Hematopoietic multipotent progenitor cell treated with erythropoietin and hydrocortisone succinate and interleukin-3 and kit ligand, for 6 days (in vitro differentiated cells): Measurements from ENCODE around the gene LRIG2.
"Not testable (repeated sequence)": the region's sequence is repeated elsewhere in the genome, so short reads cannot be mapped to it uniquely, and the experiment has no call there.

Experiments used
- DNase-seq: peaks from one replicate; pipeline ENCODE4 v3.0.0-alpha.2; 2015

The LRIG2 gene, protein sequence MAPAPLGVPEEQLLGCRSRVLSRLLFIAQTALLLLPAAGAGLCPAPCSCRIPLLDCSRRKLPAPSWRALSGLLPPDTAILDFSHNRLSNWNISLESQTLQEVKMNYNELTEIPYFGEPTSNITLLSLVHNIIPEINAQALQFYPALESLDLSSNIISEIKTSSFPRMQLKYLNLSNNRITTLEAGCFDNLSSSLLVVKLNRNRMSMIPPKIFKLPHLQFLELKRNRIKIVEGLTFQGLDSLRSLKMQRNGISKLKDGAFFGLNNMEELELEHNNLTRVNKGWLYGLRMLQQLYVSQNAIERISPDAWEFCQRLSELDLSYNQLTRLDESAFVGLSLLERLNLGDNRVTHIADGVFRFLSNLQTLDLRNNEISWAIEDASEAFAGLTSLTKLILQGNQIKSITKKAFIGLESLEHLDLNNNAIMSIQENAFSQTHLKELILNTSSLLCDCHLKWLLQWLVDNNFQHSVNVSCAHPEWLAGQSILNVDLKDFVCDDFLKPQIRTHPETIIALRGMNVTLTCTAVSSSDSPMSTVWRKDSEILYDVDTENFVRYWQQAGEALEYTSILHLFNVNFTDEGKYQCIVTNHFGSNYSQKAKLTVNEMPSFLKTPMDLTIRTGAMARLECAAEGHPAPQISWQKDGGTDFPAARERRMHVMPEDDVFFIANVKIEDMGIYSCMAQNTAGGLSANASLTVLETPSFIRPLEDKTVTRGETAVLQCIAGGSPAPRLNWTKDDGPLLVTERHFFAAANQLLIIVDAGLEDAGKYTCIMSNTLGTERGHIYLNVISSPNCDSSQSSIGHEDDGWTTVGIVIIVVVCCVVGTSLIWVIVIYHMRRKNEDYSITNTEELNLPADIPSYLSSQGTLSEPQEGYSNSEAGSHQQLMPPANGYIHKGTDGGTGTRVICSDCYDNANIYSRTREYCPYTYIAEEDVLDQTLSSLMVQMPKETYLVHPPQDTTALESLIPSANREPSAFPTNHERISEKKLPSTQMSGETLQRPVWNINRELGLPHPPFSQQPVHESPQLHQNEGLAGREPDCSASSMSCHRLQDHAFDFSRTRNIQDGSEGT

DNA sequence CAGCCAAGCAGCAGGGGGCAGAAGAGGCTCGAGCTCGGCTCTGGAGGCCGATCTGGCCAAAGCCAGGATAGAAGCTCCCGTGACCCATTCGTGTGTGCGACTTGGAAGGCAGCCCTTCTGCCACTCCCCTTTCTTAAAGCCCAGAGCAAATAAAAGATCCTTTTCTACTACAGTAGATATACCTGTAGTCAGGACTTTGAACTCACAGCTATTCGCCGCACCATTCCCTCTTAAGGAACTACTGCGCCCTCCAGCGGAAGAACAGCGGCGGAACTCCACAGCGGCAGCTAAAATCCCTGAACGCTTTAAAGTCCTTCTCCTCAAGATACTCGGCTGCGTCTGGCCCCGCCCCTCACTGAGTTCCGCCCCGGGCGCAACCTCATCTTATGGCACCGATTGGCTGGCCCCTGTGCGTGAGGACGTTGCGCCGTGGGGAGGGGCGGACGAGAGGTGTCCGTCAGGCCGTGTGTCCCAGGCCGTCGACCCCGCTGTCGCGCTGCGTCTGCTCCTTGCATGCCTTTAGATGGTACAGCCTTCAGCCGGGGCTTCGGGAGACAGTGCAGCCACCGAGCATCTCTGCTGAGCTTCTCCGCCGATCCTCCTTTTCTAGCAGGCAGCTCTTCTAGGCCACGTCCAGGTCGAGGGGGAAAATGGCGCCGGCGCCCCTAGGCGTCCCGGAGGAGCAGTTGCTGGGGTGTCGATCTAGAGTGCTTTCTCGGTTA is at the start of gene LRIG2:
TSS of gene LRIG2 (plus strand) at position 442 of the 722 bp plus-strand sequence. CDS start at position 651, 209 bp downstream.
- DNase-seq, result peak; percentile 99

DNA sequence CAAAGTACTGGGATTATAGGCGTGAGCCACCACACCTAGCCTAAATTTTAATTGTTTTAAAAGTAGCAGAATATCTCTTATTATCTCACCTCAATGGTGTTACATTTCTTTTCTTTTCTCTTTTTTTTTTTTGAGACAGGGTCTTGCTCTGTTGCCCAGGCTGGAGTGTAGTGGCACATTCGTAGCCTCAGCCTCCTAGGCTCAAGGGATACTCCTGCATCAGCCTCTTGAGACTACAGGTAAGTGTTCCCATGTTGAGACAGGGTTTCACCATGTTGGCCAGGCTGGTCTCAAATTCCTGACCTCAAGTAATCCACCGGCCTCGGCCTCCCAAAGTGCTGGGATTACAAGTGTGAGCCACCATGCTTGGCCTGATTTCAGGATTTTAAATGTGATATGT is 49.7 kb upstream of the LRIG2 start:
- not testable (repeated sequence) for DNase-seq

DNA sequence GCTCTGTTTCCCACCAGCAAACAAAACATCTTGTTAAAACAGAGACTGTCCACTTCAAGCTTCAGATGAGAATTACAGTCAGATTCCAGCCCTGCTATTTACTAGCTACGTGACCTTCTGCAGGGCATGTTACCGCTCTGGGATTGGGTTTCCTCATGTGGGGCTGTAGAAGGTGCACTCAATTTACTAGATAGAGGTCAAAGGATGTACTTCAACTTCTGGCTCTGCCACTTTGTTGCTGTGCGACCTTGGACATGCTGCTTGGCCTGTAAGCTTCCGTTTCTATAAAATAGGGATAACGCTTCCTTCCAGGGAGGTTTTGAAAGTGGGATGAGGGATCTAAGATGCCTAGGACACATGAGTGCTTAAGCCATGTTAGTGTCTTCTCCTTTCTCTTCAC is 46.0 kb upstream of the LRIG2 start:
- DNase-seq, result no peak

DNA sequence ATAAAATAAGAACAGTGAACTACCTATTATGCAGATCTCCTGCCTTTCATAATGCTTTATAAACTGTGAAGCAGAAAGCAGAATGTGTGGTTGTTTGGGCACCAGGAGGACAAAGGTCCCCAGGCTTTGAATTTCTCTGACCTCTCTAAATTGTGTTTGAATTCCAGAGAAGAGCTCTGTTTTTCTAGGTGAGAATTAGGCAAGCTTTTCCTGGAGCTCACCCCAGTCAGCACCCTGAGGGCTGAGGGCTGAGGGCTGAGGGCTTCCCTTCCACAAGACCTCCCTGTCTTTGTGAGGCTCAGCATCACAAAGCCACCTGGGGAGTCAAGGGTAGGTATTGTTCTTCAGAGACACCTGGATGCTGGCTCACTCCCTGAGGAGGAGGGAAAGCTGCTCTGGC is 45.5 kb upstream of the LRIG2 start:
- no peak for DNase-seq

DNA sequence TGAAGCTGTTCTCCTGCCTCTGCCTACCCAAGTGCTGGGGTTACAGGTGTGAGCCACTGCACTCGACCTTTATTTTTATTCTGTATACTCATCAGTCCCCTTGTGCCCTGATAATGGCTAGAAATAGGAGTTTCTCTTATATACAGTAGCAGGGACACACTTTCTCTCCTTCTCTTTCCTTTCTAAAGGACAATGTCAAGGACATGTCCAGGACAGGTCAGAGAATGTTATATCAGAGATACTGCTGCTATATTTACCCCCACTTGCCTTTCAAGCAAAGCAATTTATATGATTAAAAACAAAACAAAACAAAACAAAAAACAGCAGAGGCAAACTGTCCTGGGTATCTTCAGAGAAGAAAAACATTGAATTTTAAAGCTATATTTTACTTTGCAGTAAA is 43.2 kb upstream of the LRIG2 start:
- no peak for DNase-seq

DNA sequence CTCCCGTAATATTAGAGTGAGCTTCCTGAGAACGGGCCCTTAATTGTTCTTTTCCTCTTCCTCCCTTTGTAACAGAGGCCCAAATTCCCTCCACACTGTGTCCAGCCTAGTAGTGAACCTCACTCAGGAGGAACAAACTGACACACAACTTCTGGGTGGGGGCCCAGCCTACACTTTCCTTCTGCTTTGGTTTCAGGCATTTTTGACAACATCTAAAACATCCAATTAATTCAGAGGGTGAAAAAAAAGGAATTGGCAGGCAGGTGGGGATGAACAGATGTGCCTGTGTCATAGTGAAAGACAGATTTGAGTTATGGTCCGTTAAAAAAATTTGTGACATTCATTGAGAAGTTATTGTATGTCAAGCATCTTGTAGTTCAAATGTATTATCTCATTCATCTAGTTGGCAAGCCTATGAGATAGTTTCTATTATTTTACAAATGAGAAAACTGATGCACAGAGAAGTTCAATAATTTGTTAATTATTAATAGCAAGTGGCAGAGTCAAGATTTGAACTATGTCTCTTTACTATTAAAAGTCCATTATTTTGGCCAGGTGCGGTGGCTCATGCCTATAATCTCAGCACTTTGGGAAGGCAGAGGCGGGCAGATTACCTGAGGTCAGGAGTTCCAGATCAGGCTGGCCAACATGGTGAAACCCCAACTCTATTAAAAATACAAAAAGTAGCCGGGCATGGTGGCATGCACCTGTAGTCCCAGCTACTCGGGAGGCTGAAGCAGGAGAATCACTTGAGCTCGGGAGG is 41.6 kb upstream of the LRIG2 start:
- no peak for DNase-seq

DNA sequence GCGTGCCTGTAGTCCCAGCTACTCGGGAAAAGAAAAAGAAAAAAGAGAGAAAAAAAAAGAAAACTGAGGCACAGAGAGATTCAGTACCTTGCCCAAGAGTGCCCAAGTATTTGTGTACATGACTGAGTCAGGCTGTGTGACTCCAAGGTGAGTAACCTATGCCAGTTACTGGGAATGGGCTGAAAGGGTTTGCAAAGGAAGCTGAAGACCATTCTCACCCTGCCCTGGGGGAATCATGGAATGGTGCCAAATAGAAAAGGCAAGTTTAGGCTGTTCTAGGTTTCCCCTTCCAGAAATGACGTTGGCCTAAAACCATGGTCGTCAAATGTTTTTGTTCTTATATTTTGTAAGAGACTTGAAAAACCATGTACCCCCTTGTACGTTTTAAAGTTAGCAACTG is 37.9 kb upstream of the LRIG2 start:
- no peak for DNase-seq

DNA sequence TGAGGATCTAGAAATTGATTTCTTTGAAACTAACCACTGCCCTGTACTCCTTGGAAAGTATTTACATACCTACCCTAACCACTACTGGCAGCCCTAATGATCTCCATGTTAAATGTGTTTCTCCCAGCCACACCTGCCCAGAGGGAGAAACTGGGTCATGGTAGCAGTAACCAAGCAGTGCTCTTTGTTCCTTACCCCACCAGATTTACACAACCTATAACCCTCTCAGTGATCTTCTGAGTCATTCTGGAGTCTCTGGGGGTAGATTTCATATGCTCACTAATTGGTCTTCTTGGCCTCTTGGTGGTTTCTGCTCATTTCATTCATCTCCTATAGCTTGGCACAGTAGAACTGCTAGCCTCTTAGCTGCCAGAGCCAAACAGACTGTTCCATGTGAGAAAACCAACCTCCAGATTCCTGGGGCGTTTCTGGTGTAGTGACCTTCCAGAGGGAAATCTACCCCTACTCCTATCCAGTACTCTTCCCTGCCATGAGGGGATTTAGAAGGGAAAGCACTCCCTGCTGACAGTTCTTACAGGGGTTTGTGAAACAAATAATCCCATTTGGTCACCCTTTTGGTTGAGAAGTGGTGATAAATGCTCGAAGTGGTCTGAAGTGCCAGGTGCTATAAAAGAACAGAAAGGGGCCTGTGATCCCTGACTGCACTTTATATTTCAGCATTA is 36.2 kb upstream of the LRIG2 start:
- DNase-seq, result no peak

DNA sequence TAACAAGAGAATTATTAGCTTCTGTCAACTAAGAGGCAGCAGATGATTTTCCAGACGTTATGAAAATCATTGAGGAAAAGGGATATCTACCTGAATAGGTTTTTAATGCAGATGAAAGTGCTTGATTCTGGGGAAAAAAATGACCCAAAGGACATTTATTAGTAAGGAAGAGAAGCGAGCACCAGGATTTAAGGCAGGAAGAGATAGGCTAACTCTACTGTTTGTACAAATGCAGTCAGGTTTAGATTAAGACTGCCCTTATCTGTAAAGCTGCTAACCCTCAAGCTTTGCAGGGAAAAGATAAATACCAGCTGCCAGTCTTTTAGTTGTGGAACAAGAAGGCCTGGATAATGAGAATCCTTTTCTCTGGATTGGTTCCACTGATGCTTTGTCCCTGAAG is 33.0 kb upstream of the LRIG2 start:
- DNase-seq, result peak; percentile 87

DNA sequence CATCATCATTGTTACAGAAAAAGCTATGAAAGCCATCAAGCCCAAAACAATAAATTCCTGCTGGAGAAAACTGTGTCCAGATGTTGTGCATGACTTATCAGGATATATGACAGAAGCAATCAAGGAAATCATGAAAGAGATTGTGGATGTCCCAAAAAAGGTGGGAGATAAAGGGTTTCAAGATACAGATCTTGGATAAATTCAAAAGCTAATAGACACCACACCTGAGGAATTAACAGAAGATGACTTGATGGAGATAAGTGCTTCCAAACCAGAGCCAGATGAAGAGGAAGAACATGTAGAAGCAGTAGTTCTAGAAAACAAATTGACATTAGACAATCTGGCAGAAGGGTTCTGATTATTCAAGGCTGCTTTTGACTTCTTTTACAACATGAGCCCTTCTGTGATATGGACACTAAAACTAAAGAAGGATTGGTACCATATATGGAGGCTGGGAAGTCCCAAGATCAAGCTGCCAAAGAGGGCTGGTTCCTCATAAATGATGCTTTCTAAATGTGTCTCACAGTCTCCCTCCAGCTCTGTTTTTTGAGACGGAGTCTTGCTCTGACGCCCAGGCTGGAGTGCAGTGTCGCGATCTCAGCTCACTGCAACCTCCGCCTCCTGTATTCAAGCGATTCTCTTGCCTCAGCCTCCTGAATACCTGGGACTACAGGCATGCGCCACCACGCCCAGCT is 32.1 kb upstream of the LRIG2 start:
- no peak for DNase-seq

DNA sequence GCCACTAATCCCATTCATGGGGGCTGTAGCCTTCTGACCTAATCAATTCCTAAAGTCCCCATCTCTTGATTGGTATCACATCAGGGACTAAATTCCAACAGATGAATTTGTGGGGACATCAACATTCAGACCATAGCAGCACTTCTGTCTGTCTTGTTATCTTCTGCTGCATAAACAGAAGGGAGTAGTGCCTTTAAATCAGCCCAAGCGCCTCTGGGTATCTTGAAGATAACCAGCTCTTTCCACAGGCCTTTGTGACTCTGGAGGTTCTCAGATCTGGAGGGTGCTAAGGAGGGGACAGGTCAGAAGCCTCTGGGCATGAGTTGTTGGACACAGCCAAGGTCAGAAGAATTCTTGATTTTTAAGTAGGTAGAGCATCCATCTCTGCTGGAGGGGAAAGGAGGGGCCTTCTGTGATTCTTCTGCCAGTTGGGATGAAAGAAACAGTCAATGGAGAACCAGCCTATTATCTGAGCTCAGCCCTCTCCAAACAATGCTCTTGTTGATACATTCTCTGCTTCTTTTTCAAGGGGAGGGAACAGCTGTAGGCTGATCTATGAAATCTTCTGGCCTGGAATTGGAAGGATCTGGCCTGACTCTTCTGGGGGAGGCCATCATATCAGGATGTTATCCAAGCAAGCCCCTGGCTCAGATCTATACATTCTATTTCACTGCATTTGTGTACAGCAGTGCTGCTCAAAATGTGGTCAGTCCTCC is 31.3 kb upstream of the LRIG2 start:
- peak; percentile 84 for DNase-seq

DNA sequence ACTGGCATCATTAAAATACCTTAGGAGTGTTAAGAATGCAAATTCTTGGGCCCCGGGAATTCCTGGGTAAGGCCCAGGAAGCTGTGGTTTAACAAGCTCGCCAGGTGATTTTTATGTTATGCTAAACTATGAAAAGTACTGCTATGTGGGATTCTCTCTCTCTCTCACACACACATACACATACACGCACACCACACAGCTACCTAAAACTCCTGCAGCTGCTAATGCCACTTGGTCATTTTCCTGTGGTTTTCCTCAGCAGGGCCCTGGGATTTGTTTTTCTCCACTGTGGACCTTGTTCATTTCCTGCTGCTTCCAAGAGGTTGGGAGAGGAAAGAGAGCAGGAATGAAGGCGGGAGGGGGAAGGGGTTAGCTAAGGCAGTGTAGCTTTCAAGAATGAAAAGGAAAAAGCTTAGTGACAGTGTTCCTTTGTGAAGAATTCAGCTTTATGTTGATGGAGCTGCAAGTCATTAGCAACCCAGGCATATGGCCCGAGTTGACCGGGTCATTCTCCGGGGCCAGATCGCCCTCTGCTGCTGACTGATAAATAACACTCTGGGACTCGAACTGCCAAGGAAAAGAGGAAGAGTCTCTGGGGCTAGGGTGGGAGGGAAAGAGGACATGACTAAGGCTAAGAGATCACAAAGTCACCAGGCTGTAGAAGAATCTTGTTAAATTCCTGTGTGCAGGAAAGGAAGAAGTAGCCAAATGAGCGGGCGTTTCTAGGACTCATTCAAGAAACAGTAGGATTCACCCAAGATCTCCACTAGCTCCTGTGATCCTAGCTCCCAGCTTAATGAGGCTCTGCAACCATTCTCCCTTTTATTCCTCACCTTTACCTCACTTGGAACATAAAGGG is 30.5 kb upstream of the LRIG2 start:
- DNase-seq, result peak; percentile 91

DNA sequence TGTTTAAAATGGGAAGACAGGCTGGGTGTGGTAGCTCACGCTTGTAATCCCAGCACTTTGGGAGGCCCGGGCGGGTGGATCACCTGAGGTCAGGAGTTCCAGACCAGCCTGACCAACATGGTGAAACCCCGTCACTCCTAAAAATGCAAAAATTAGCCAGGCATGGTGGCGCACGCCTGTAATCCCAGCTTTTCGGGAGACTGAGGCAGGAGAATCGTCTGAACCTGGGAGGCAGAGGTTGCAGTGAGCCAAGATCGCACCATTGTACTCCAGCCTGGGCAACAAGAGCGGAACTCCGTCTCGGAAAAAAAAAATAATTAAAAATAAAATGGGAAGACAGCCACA is 29.9 kb upstream of the LRIG2 start:
- not testable (repeated sequence) for DNase-seq

DNA sequence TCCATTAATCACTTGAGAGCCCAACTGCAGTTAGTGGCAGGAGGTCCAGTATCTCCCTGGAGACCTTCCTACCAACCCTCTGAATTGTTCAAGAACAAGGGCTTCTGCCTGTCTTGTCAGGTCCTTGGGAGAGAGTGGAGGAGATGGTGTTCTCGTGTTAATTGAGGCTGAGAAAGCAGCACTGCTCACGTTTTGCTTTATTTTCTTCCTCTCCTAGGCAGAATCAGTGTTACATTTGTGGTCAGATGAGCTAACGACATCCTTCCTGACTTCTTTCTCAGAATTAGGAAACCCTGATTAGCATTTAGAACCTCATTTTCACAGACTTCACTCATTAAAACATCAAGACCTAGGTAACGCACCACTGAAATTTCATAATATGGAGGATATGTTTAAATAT is 26.4 kb upstream of the LRIG2 start:
- DNase-seq, result peak; percentile 66

DNA sequence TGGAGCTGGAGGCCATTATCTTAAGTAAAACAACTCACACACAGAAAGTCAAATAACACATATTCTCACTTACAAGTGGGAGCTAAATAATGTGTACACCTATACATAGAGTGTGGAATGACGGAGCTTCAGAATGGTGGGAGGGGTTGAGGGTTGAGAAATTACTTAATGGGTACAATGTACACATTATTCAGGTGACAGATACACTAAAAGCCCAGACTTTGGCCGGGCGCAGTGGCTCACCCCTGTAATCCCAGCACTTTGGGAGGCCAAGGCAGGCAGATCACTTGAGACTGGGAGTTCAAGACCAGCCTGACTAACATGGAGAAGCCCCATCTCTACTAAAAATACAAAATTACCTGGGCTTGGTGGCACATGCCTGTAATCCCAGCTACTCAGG is 24.9 kb upstream of the LRIG2 start:
- DNase-seq, result no peak

DNA sequence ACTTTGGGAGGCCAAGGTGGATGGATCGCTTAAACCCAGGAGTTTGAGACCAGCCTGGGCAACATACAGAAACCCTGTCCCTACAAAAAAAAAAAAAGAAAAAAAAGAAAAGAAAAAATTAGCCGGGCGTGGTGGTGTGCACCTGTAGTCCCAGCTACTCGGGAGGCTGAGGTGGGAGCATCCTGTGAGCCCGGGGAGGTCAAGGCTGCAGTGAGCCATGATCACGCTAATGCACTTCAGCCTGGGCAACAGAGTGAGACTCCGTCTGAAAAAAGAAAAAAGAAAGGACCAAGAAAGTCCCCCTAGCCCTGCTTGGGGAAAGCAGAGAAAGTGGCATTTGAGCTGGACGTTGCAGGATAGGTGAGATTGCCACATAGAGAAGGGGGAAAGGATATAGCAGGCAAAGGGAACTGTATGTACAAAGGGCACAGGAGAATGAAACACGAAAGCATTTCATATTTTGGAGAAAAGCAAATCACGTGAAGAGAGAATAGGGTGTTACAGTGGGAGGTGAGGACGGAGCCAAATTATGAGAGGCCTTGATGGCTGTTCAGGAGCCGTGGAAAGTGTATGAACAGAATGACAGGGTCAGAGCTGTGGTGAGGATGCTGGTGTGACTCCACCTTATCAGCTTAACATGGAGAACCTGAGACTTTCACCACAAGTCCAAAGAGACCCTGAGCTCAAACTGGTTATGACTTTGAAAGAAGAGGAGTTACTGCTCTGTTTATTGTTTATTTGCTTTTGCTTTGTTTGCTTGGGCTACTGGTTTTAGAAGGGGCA is 19.5 kb upstream of the LRIG2 start:
- DNase-seq, result no peak

DNA sequence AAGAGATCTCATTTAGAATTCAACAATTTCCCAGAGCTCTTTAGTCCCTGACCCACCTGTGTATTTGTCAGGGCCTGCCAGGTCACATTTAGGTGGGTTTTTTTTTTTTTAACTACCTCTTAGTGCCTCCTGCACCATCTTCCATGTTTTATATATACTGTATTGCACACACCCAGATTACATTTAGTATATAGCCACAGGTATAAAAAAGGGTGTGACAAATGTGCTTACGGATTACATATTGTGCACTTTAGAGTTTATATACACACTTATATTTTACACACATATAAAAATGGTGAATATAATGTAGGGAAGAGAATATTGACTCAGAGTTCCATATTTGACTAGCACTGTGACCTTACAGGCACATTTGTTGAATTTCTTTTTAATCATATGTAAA is 17.4 kb upstream of the LRIG2 start:
- DNase-seq, result no peak

DNA sequence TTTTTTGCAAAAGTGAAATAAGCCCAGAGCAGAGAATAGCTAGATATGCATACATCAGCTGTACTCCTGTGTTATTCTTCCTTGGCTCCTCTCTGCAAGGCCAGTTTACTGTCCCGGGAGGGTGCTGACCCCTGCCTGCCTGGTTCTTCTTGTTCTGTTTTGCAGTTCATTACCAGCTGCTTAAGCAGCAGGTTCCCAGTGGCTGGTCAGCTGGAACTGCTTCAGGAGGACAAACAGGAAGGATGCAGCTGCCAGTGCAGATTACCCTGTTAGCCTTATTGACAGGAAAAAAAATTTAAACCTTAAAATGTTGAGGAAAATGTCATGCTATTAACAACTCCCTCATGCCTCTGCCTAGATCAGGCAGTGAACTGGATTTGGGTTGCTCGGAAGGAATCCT is 16.0 kb upstream of the LRIG2 start:
- DNase-seq, result no peak
